HepG2 (cell line): ENCODE results near the gene CTSO. TPM values are rescaled to one million over a fixed set of nuclear protein-coding genes. Genes with fewer than 3 reads are reported as not detected.
A peak's percentile ranks its signal among the peaks of the same experiment; 100 is the strongest.

Experiments used
- CENPT ChIP-seq: sonication (generic); formaldehyde crosslinking; IDR thresholded peaks from 2 replicates; pipeline ENCODE4 v1.8.0; 2022; ENCODE audit warnings: low read depth, mild to moderate bottlenecking, moderate library complexity, missing genetic modification reagents
- FOXP1 ChIP-seq, 2 experiments: fragments of 450-650 bp in 1 of 2; IDR thresholded peaks; 2 replicates each; pipeline ENCODE4 v1.6.1; 2017 to 2018; ENCODE audit warnings: antibody characterized with exemption in 1 of 2
- GATAD2A ChIP-seq: IDR thresholded peaks from 2 replicates; pipeline ENCODE4 v1.6.1; 2016
- KAT2B ChIP-seq: fragments of 150-350 bp; IDR thresholded peaks from 2 replicates; pipeline ENCODE4 v1.6.1; 2014; ENCODE audit warnings: low read depth, low read length, borderline replicate concordance
- KDM1A ChIP-seq: IDR thresholded peaks from 2 replicates; pipeline ENCODE4 v1.6.1; 2016; ENCODE audit warnings: missing compliant biosample characterization
- KDM5A ChIP-seq: fragments of 200-600 bp; sonication (generic); IDR thresholded peaks from 2 replicates; pipeline ENCODE4 v1.7.0; 2018; ENCODE audit warnings: antibody characterized with exemption, mild to moderate bottlenecking, low read length, borderline replicate concordance
- NCOA1 ChIP-seq: sonication (generic); formaldehyde crosslinking; IDR thresholded peaks from 2 replicates; pipeline ENCODE4 v1.9.0; 2021; ENCODE audit warnings: missing genetic modification reagents
- POGZ ChIP-seq: sonication (generic); formaldehyde crosslinking; IDR thresholded peaks from 2 replicates; pipeline ENCODE4 v1.4.0; 2020; ENCODE audit warnings: mild to moderate bottlenecking, missing genetic modification reagents
- TRIM24 ChIP-seq: sonication (generic); formaldehyde crosslinking; IDR thresholded peaks from 2 replicates; pipeline ENCODE4 v1.8.0; 2022; ENCODE audit warnings: mild to moderate bottlenecking, missing genetic modification reagents
- YEATS4 ChIP-seq: sonication (generic); formaldehyde crosslinking; IDR thresholded peaks from 2 replicates; pipeline ENCODE4 v1.4.0; 2020; ENCODE audit warnings: missing genetic modification reagents, borderline replicate concordance
- ZMYM2 ChIP-seq: sonication (generic); formaldehyde crosslinking; IDR thresholded peaks from 2 replicates; pipeline ENCODE4 v1.8.0; 2022; ENCODE audit warnings: mild to moderate bottlenecking, missing genetic modification reagents
- ZMYM3 ChIP-seq: sonication (generic); formaldehyde crosslinking; IDR thresholded peaks from 2 replicates; pipeline ENCODE4 v1.5.1; 2020; ENCODE audit warnings: mild to moderate bottlenecking, missing genetic modification reagents
- ZNF234 ChIP-seq: sonication (generic); formaldehyde crosslinking; conservative IDR thresholded peaks from 2 replicates; pipeline ENCODE4 v1.5.1; 2020; ENCODE audit warnings: mild to moderate bottlenecking, missing genetic modification reagents
- ZNF484 ChIP-seq: sonication (generic); formaldehyde crosslinking; IDR thresholded peaks from 2 replicates; pipeline ENCODE4 v1.5.1; 2020; ENCODE audit warnings: mild to moderate bottlenecking, low read depth, missing genetic modification reagents, borderline replicate concordance
- ZNF550 ChIP-seq: sonication (generic); formaldehyde crosslinking; IDR thresholded peaks from 2 replicates; pipeline ENCODE4 v1.4.0; 2020; ENCODE audit warnings: mild to moderate bottlenecking, missing genetic modification reagents, borderline replicate concordance
- polyA plus RNA-seq, 8 experiments: library from polyadenylated mRNA; depleted of rRNA in 3 of 8; stranded (reverse) in 7 of 8; unstranded in 1 of 8; fragments of >200 nt; fragmentation: Illumina TruSeq in 4 of 8; extraction: Trizol in 4 of 8; gene quantifications; 2 replicates each; pipeline versions ENCODE4 v1.2.1 to v1.2.3, GENCODE V29; 2011 to 2016; ENCODE audit warnings: low read depth in 4 of 8, missing spikeins in 1 of 8, mixed read lengths in 1 of 8; ENCODE audit not compliant: insufficient read depth in 1 of 8
- total RNA-seq, 5 experiments: library from RNA; depleted of rRNA; stranded (reverse); fragments of >200 nt; fragmentation: Illumina TruSeq; extraction: Trizol; gene quantifications; 2 replicates each; pipeline ENCODE4 v1.2.3, GENCODE V29; 2016; ENCODE audit warnings: low read depth in 1 of 5
- TF ChIP-seq, protein P1 (sequence below): sonication (generic); formaldehyde crosslinking; IDR thresholded peaks from 2 replicates; pipeline ENCODE4 v1.4.0; 2020; ENCODE audit warnings: mild to moderate bottlenecking, missing genetic modification reagents, borderline replicate concordance
- TF ChIP-seq, protein P2 (sequence below): sonication (generic); formaldehyde crosslinking; IDR thresholded peaks from 2 replicates; pipeline ENCODE4 v1.4.0; 2020; ENCODE audit warnings: missing genetic modification reagents
- TF ChIP-seq, protein P3 (sequence below): sonication (generic); formaldehyde crosslinking; IDR thresholded peaks from 2 replicates; pipeline ENCODE4 v1.4.0; 2020; ENCODE audit warnings: missing genetic modification reagents
- TF ChIP-seq, protein P4 (sequence below): IDR thresholded peaks from 2 replicates; pipeline ENCODE4 v1.6.1; 2016; ENCODE audit warnings: missing compliant biosample characterization, missing genetic modification reagents, borderline replicate concordance
- TF ChIP-seq, protein P5 (sequence below): sonication (generic); formaldehyde crosslinking; IDR thresholded peaks from 2 replicates; pipeline ENCODE4 v1.8.1; 2023; ENCODE audit warnings: mild to moderate bottlenecking, missing genetic modification reagents, borderline replicate concordance

CTSO gene
- total and polyA plus RNA-seq, 2 of the 13 experiments (the other 11 are each of a cell fraction or from before 2014, with no cell fraction given) = 0.07 to 0.17 TPM

DNA sequence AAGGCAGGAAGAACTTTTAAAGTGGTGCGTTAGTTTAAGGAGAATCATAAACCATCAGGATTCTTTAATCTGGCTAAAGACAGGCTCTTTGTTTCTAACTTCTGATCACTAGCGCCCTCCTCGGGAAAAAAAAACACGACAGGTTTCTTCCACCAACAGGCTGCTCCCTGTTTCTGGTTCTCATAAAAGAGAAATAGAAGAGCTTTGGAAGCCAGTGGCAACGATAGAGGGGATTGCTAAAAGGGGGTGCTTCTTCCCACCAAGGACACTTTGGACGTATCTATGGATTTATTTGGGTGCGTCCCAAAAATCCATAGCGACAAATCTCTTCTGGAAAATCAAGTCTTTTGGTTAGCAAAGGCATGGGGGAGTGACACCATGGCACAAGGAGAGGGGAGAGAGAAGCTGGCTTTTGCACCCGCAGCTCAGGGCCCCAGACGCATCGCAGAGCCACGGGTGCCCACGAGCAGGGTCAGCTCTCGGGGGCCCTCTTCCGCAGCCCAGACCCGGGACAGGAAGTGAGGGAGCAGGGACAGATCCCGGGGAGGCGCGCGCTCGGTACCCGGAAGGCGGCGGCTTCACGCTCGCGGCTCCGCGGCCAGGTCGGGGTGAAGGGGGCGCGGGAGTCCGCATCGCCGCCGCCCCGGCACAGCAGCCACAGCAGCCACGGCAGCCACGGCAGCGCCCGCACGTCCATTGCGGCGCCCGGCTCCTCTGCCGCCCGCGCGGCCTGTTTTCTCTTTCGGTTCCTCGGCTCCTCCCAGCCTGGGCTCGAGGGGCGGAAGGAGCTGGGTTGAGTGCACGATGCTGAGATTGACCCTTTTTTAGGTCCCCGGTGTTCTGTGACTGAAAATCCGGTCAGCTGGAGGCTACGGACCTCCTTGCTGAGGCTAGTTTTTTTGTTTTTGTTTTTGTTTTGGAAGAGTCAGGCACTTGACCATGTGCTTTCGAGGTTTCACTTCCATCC, at the start of gene CTSO (continued):
- TF ChIP-seq, protein P1, sequence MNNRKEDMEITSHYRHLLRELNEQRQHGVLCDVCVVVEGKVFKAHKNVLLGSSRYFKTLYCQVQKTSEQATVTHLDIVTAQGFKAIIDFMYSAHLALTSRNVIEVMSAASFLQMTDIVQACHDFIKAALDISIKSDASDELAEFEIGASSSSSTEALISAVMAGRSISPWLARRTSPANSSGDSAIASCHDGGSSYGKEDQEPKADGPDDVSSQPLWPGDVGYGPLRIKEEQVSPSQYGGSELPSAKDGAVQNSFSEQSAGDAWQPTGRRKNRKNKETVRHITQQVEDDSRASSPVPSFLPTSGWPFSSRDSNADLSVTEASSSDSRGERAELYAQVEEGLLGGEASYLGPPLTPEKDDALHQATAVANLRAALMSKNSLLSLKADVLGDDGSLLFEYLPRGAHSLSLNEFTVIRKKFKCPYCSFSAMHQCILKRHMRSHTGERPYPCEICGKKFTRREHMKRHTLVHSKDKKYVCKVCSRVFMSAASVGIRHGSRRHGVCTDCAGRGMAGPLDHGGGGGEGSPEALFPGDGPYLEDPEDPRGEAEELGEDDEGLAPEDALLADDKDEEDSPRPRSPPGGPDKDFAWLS (CRISPR knock-in tag) = no peak
- TF ChIP-seq POGZ (CRISPR knock-in tag) (0 out of 2 replicates have a peak, but pooled peaks have one; percentile 61), CENPT (CRISPR knock-in tag) (no peak), KDM1A (CRISPR knock-in tag) (no peak; the same call in 1 of the 2 replicates), ZMYM3 (CRISPR knock-in tag) (no peak), GATAD2A (CRISPR knock-in tag) (peak; percentile 16; the same call in 1 of the 2 replicates), YEATS4 (peak; percentile 81), ZNF484 (CRISPR knock-in tag) (no peak), KAT2B (no peak), ZNF550 (no peak), NCOA1 (CRISPR knock-in tag) (no peak), TRIM24 (no peak), KDM5A (no peak), ZMYM2 (CRISPR knock-in tag) (0 out of 2 replicates have a peak, but pooled peaks have one; percentile 26), FOXP1 (IDR thresholded peaks at IDR 0.05) (no peak), FOXP1 (CRISPR knock-in tag; IDR thresholded peaks at IDR 0.05) (no peak), ZNF234 (no peak)
- TF ChIP-seq, protein P2, sequence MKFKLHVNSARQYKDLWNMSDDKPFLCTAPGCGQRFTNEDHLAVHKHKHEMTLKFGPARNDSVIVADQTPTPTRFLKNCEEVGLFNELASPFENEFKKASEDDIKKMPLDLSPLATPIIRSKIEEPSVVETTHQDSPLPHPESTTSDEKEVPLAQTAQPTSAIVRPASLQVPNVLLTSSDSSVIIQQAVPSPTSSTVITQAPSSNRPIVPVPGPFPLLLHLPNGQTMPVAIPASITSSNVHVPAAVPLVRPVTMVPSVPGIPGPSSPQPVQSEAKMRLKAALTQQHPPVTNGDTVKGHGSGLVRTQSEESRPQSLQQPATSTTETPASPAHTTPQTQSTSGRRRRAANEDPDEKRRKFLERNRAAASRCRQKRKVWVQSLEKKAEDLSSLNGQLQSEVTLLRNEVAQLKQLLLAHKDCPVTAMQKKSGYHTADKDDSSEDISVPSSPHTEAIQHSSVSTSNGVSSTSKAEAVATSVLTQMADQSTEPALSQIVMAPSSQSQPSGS (CRISPR knock-in tag) = no peak
- TF ChIP-seq, protein P3, sequence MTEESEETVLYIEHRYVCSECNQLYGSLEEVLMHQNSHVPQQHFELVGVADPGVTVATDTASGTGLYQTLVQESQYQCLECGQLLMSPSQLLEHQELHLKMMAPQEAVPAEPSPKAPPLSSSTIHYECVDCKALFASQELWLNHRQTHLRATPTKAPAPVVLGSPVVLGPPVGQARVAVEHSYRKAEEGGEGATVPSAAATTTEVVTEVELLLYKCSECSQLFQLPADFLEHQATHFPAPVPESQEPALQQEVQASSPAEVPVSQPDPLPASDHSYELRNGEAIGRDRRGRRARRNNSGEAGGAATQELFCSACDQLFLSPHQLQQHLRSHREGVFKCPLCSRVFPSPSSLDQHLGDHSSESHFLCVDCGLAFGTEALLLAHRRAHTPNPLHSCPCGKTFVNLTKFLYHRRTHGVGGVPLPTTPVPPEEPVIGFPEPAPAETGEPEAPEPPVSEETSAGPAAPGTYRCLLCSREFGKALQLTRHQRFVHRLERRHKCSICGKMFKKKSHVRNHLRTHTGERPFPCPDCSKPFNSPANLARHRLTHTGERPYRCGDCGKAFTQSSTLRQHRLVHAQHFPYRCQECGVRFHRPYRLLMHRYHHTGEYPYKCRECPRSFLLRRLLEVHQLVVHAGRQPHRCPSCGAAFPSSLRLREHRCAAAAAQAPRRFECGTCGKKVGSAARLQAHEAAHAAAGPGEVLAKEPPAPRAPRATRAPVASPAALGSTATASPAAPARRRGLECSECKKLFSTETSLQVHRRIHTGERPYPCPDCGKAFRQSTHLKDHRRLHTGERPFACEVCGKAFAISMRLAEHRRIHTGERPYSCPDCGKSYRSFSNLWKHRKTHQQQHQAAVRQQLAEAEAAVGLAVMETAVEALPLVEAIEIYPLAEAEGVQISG (CRISPR knock-in tag) = peak; percentile 83
- TF ChIP-seq, protein P4, sequence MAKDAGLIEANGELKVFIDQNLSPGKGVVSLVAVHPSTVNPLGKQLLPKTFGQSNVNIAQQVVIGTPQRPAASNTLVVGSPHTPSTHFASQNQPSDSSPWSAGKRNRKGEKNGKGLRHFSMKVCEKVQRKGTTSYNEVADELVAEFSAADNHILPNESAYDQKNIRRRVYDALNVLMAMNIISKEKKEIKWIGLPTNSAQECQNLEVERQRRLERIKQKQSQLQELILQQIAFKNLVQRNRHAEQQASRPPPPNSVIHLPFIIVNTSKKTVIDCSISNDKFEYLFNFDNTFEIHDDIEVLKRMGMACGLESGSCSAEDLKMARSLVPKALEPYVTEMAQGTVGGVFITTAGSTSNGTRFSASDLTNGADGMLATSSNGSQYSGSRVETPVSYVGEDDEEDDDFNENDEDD = peak; percentile 76
- TF ChIP-seq, protein P5, sequence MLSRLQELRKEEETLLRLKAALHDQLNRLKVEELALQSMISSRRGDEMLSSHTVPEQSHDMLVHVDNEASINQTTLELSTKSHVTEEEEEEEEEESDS = no peak
